HG02763 (cell line): ENCODE results near the gene UBN1.

Experiments used
- ATAC-seq: cut with Tn5 transposase; IDR thresholded peaks from one replicate; pipeline ENCODE4 v1.9.1; 2021; ENCODE audit warnings: mild to moderate bottlenecking, moderate library complexity; ENCODE audit not compliant: unreplicated experiment

The UBN1 gene

DNA sequence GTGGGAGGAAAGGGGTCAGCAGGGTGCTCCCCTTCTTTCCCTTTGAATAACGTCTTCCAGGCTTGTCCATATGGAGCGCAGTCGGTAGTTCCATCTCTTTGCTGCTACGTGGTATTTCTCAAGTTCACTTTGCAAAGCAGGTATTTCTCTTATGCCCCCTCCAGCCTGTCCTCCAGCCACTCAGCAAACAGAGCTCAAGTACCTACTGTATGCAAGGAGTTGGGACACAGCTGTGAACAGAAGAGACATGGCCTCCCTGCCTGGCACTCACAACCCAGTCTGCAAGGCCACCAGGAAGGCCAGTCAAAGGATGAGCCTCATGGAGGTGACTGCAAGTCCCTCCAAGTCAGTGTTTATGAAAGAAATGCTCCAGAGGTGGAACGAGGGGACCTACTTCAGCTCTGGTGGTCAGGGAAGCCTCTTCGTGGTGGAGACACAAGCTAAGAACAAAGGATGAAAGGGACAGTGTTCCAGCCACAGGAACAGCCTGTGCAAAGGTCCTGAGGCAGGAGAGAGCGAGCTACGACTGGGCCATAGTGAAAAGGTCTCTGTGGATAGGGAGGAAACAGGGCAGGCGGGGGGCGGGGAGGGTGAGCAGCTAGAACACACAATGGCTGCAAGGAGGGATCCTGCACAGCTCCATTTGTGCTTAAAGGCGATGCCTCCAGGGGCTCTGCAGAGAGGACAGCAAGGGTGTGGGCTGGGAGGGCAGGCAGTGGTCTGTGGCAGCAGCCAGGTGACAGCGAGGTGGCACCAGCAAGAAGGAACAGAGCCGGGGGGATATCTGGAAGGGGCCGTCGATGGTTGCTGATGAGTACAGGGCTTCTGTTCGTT is 57.0 kb downstream of the UBN1 start:
- ATAC-seq: no peak

DNA sequence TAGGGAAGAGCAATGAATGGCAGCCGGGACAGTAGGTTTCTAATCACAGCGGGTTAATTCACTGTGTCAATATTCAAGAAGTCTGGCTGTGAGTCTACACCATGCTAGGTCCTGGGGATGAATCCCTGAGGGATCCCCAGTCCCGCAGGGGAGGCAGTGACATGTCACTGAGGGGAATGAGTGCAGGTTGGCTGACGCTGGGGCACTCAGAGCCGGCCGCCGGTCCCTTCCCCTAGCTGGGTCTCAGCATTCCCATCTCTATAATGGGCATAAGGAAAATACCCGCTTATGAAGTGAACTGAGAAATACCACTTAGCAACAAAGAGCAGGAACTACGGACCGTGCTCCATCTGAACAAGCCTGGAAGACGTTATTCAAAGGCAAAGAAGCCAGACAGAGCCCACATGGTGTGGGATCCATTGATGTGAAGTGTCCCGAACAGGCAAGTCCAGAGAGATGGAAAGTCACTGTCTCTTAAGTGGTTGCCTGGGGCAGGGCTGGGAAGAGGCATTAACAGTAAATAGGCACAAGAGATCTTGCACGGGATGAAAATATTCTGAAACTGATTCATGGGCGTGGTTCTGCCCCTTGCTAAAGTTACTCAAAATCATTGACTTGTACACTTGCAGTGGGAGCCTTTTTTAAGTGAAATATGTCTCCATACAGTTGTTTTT is 57.8 kb downstream of the UBN1 start:
- no peak for ATAC-seq

DNA sequence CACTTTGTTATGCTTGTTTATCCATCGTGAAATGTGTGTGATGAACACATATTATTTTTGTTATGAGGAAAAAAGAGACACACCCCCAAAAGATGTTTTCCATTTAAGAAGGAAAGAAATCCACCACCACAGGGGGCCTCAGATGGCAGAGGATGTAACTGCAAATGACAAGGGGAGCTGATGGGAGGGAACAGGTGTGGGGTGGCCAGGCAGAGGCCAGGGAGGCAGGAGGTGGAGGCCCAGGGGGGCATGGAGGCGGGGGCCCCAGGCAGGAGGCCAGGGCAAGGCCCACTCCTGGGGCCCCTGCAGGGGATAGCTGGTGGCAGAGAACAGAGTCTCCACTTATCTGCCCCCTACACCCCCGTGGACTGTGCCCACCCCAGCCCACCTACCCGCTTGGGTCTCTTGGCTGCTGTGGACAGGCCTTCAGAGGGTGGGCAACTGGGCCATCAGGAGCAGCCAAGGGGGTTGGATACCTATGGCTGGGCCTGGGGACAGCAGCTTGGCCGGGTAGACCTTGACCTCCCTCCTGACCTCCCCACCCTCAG is 61.6 kb downstream of the UBN1 start:
- ATAC-seq: no peak

DNA sequence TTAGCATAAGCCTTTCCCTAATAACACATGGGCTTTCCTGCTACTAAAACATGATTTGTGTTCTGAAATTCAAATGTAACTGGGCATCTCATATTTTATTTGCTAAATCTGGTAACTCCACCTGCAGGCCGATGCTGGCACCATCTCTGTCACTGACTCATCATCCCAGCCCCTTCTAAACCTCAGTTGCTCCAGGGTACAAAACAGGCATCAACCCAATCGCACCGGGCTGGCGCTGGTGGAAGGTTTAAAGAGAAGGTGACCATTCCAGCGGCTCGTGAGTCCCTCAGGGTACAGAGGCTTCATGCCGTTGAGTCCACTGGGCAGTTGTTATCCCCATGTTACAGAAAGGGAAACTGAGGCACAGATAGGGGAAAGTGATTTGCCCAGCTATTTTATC is 62.5 kb downstream of the UBN1 start:
- no peak for ATAC-seq

DNA sequence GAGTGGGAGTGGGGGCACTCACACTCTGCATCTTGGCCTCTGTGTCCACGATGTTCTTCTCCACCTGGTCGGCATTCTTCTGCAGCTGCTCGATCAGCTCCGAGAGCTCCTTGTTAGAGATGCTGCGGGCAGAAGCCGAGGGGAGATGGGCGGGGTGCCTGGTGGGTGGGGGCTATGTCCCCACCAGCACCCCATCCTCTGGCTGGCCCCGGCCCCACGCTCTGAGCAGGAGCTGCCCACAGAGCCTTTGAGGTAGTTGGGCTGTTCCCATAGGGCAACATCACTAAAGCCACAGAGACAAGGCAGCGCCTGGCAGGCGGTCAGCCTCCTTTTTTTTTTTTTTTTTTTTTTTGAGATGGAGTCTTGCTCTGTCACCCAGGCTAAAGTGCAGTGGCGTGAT is 63.5 kb downstream of the UBN1 start:
- ATAC-seq: no peak

DNA sequence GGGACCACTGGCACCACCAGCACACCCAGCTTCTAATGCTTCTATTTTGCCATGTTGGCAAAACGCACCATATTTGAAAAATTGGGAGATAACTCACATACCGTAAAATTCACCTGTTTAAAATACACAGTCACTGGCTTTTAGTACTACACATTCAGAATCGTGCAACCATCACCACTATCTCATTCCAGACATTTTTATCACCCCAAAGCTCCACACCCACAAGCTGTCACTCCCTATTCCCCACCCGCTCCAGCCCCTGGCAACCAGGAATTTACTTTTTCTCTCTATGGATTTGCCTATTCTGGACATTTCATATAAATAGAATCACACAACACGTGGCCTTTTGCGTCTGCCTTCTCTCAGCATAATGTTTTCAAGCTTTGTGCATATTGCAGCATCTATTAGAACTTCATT is 64.7 kb downstream of the UBN1 start:
- ATAC-seq: no peak

DNA sequence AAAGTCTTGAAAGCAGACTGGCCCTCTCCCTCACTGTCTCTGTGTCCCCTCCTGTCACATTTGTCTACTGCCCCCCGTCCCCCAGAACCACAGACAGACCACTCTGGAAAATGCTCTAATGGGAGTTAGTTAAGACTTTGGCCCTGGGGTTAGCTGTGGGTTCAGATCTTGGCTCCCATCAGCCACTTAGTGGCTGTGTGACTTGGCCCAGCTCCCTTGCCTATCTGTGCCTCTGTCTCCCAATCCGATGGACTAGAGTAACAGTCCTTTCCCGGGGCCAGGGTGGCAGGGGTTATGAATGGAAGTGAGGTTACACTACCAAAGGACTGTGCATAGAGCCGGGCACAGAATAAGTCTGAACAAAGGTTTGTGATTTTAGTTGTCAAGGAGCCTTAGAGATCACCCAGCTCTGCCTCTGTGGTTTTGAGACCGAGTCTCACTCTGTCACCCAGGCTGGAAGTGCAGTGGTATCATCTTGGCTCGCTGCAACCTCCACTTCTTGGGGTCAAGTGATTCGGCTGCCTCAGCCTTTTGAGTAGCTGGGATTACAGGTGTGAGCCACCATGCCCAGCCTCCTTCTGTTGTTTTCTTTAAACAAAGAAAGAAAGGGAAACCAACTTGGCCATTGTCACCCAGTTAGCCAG is 66.0 kb downstream of the UBN1 start:
- no peak for ATAC-seq

- no peak for ATAC-seq
Measured at GRCh38 chr16:4913774-4914525, 66.7 kb downstream of the UBN1 start.

- no peak for ATAC-seq
Measured at GRCh38 chr16:4914528-4915225, 67.4 kb downstream of the UBN1 start.

- ATAC-seq: no peak
Measured at GRCh38 chr16:4915226-4915761, 68.0 kb downstream of the UBN1 start.

- no peak for ATAC-seq
Measured at GRCh38 chr16:4917117-4917516, 69.8 kb downstream of the UBN1 start.

GRCh38 chr16:4918781-4919251 is 71.5 kb downstream of the UBN1 start:
- ATAC-seq: no peak

DNA sequence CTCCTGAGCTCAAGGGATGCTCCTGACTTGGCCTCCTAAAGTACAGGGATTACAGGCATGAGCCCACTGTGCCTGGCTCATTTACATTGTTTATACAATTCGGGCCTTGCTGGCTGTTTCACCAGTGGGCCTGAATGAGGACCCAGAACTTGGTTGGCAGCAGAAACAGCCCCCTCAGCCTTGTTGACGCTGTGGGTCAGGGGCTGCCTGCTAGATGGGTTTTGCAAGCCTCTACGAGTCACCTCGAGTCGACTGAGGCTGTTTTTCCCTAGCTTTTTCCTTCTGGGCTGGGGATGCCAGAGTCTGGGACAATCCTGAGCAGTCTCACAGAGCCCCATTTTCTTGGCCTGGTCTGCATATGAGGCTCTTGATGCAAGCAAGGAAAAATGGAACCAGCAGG is 73.5 kb downstream of the UBN1 start:
- ATAC-seq: no peak

DNA sequence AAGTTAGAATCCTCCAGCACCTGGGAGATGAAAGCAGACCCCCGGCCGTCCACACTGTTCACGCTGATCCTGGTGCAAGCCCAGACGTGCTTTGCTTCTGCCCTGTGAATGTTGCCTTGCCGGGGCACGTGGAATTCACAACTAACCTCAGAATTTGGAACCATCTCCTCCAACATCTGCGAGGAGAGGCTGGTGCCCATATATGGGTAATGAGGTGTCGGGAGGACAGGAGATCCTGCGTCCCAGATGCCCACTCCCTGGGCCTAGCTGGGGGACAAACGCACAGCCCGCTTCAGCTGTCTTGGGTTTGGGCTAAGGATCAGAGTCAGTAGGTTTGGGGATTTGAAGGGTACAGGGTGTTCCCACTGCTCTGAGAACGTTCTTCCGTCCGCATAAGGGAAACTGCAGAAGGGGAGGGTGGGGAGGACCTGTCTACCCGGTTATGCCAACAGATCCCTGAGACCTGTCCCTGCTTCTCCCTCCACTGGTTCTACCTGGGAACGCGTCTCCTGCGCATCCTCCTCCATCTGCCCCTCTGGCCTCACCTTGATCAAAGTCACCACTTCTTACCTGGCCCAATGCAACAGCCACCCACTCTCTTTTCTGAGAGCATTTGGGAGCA is 75.6 kb downstream of the UBN1 start:
- ATAC-seq: no peak

- no peak for ATAC-seq
Measured at GRCh38 chr16:4923853-4924252, 76.6 kb downstream of the UBN1 start.

DNA sequence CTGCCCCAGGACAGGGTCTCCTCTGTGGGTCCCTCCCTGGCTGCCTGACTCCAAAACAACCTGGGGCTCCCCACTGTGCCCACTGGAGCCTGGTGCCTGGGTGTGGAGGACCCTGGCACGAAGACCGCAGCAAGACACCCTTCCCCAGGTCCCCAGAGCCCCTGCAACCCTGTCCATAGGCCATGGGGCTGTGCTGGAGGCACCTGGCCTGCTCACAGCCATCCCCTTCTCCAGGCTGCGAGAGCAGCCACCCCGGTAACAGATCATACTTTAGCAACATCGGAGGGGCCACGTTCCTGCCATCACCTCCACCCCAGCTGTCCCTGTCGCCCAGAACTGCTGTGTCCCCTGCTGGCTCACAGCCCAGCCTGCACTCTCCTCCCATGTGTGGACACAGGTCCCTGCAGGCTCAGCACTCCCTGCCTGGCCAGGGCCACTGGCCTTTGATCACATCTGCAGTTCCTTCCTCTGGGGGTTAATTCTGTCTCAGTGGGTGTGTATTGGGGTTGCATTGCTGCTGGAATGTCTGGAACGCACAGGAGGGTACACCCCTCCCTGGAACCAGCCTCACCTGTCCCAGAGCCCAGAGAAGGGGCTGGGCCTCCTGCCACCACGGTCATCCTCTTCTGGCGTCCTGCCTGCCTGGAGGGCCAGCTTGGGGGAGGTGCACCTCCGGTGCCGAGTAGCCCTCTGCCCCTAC is 77.5 kb downstream of the UBN1 start:
- ATAC-seq: no peak

DNA sequence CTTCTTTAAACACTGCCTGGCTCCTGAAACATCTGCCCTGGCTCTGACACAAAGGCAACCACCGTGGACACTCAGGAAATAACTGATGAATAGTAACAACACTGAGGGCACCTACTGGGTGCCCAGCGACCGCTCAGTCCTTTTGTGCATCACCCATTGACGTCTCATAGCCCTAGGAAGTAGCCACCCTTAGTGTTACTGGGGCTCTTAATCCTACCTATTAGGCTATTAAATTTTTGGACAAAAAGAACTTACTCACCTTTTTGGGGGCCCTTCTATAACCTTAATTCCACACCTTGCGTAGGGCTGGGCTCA is 78.0 kb downstream of the UBN1 start:
- no peak for ATAC-seq

- no peak for ATAC-seq
Measured at GRCh38 chr16:4925791-4926190, 78.5 kb downstream of the UBN1 start.

- no peak for ATAC-seq
Measured at GRCh38 chr16:4926928-4927327, 79.6 kb downstream of the UBN1 start.
